ENCODE data around the gene AFF3. TPM values are rescaled to one million over a fixed set of nuclear protein-coding genes. Genes with fewer than 3 reads are reported as not detected.

AFF3 gene
- total and polyA plus RNA-seq, 8 donors, result 1.4 to 78.8 (median 14.7) TPM

GRCh38 chr2:99756059-99756458, 386.3 kb downstream of the AFF3 start:
- Histone ChIP-seq H3K27me3 (no peaks in the 10 kb centered on the region), H3K4me1 (no peaks in the 10 kb centered on the region), H3K4me3 (no peak overlapping the region), H3K9me3 (no peaks in the 10 kb centered on the region), H3K27ac (no peak overlapping the region), H3K36me3 (no peaks in the 10 kb centered on the region)
- TF ChIP-seq EP300 (IDR thresholded peaks at IDR 0.05), result no peak
- TF ChIP-seq, protein P1, sequence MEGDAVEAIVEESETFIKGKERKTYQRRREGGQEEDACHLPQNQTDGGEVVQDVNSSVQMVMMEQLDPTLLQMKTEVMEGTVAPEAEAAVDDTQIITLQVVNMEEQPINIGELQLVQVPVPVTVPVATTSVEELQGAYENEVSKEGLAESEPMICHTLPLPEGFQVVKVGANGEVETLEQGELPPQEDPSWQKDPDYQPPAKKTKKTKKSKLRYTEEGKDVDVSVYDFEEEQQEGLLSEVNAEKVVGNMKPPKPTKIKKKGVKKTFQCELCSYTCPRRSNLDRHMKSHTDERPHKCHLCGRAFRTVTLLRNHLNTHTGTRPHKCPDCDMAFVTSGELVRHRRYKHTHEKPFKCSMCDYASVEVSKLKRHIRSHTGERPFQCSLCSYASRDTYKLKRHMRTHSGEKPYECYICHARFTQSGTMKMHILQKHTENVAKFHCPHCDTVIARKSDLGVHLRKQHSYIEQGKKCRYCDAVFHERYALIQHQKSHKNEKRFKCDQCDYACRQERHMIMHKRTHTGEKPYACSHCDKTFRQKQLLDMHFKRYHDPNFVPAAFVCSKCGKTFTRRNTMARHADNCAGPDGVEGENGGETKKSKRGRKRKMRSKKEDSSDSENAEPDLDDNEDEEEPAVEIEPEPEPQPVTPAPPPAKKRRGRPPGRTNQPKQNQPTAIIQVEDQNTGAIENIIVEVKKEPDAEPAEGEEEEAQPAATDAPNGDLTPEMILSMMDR (IDR thresholded peaks at IDR 0.05), result no peak
- TF ChIP-seq POLR2AphosphoS5 (IDR thresholded peaks at IDR 0.05), result no peak
- no peak for TF ChIP-seq POLR2A (IDR thresholded peaks at IDR 0.05)
- no peak for DNase-seq
- intact Hi-C loops (cut with DNase I; ENCODE audit: low total_unique reads), result no loop called here
- WGBS, 5 donors, result 83 to 100% (median 86%) methylated on average over 1 of the region's 1 CpG

GRCh38 chr2:99754210-99754609, 388.2 kb downstream of the AFF3 start:
- no peaks in the 10 kb centered on the region for H3K27me3 ChIP-seq
- no peak for TF ChIP-seq POLR2A (IDR thresholded peaks at IDR 0.05)
- TF ChIP-seq, protein P1 (IDR thresholded peaks at IDR 0.05), result no peak
- TF ChIP-seq POLR2AphosphoS5 (IDR thresholded peaks at IDR 0.05), result no peak
- TF ChIP-seq EP300 (IDR thresholded peaks at IDR 0.05), result no peak
- WGBS, 5 donors, result 60 to 70% (median 66%) methylated on average over 4 of the region's 4 CpGs
- no peak overlapping the region for H3K27ac ChIP-seq
- intact Hi-C loops (cut with DNase I; ENCODE audit: low total_unique reads), result no loop called here
- H3K36me3 ChIP-seq, result no peaks in the 10 kb centered on the region
- no peak overlapping the region for H3K4me3 ChIP-seq
- H3K9me3 ChIP-seq, result no peaks in the 10 kb centered on the region
- no peaks in the 10 kb centered on the region for H3K4me1 ChIP-seq
- no peak for DNase-seq

DNA sequence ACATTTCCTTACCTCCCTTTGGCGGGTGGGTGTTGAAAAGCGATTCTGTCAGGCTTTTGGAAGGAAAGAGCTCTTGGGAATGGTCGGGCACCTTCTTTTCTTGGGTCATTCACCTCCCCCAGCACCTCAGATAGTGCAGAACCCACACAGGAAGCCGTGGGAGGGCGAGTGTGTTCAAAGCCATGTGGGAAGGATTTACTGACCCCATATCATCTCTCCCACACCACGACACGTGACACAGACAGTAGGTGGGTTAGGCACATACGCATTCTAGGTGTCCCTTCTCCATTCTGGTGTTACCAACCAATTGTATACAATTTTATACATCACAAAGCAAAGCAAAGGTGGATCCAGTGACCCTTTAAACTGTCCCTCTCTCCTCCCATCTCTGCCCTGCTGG, 388.9 kb downstream of the AFF3 start:
- DNase-seq, result no peak
- Histone ChIP-seq H3K4me1 (no peaks in the 10 kb centered on the region), H3K27me3 (no peaks in the 10 kb centered on the region), H3K36me3 (no peaks in the 10 kb centered on the region), H3K9me3 (no peaks in the 10 kb centered on the region), H3K4me3 (no peak overlapping the region), H3K27ac (no peak overlapping the region)
- WGBS, 5 donors, result 82 to 90% (median 88%) methylated on average over 8 of the region's 8 CpGs
- intact Hi-C loops (cut with DNase I; ENCODE audit: low total_unique reads), result no loop called here
- TF ChIP-seq, protein P1 (IDR thresholded peaks at IDR 0.05), result no peak
- TF ChIP-seq POLR2AphosphoS5 (IDR thresholded peaks at IDR 0.05) (no peak), EP300 (IDR thresholded peaks at IDR 0.05) (no peak), POLR2A (IDR thresholded peaks at IDR 0.05) (no peak)

- Histone ChIP-seq H3K4me3 (no peak overlapping the region), H3K27me3 (no peaks in the 10 kb centered on the region), H3K36me3 (peaks cover 0 to 5% (median 2%) of the 10 kb centered on the region in 4 donors), H3K9me3 (no peaks in the 10 kb centered on the region), H3K4me1 (no peaks in the 10 kb centered on the region), H3K27ac (no peak overlapping the region)
- 23 to 34% (median 29%) methylated on average over 2 of the region's 2 CpGs for WGBS, 5 donors
- intact Hi-C loops (cut with DNase I; ENCODE audit: low total_unique reads), result no loop called here
- no peak for DNase-seq
- TF ChIP-seq, protein P1 (IDR thresholded peaks at IDR 0.05), result no peak
- TF ChIP-seq POLR2AphosphoS5 (IDR thresholded peaks at IDR 0.05) (no peak), EP300 (IDR thresholded peaks at IDR 0.05) (no peak), POLR2A (IDR thresholded peaks at IDR 0.05) (no peak)
Observed at GRCh38 chr2:99748344-99748743, 394.0 kb downstream of the AFF3 start.

Data from stomach (tissue), 9 donors.